ENCODE measurements around the gene OR52L1.

- TF ChIP-seq CTCF (IDR thresholded peaks at IDR 0.05) (no peak), POLR2A (IDR thresholded peaks at IDR 0.05) (no peak)
Observed at GRCh38 chr11:5966958-5967357, 19.8 kb downstream of the OR52L1 start.

All from testis (tissue), 2 donors.